ENCODE data around the gene RBM27. TPM values are rescaled to one million over a fixed set of nuclear protein-coding genes. Genes with fewer than 3 reads are reported as not detected.
A peak's percentile ranks its signal among the peaks of the same experiment; 100 is the strongest.

Gene RBM27
- total RNA-seq, 1 experiment from 2014 or later, result 22.5 TPM

- ChIA-PET CTCF (no interaction called here), POLR2A (no interaction called here)
- Histone ChIP-seq H3K9me3 (ENCODE audit: control insufficient read depth, insufficient read depth, low read depth, low read length) (no peaks in the 10 kb centered on the region), H3K27me3 (ENCODE audit: control insufficient read depth, insufficient read depth, low read length) (no peaks in the 10 kb centered on the region), H3K36me3 (ENCODE audit: control insufficient read depth, insufficient read depth, low read length) (no peaks in the 10 kb centered on the region; the same call in 1 of the 2 replicates), H3K4me3 (ENCODE audit: low read depth in 2 of 2, low read length in 2 of 2) (peak overlapping the region; percentile 65 to 71; a peak in 2 of 4 replicates), H3K27ac (ENCODE audit: low read length) (no peak overlapping the region), H3K4me1 (ENCODE audit: control insufficient read depth, insufficient read depth, low read length) (peaks cover 11% of the 10 kb centered on the region; the same call in 1 of the 2 replicates)
- in situ Hi-C loops (cut with HindIII; ENCODE audit: low pct_unique_long_range_greater_than_20kb, low sequenced_read_pairs) (no loop called here), intact Hi-C loops (cut with micrococcal nuclease; ENCODE audit: unreplicated experiment) (no loop called here)
- no TSS peak for BruUV-seq (replicated peaks)
- DNase-seq (ENCODE audit: low read depth, low spot score) (no peak), ATAC-seq (no peak)
- TF ChIP-seq REST (IDR thresholded peaks at IDR 0.05; ENCODE audit: insufficient read depth in 1 of 2, low read depth in 2 of 2, low read length in 1 of 2) (no peak), POLR2AphosphoS5 (IDR thresholded peaks at IDR 0.05; ENCODE audit: low read depth, low read length) (no peak), TCF7L2 (IDR thresholded peaks at IDR 0.05; ENCODE audit: low read depth, low read length) (no peak), CTCF (IDR thresholded peaks at IDR 0.05) (no peak), SIN3A (IDR thresholded peaks at IDR 0.05; ENCODE audit: borderline replicate concordance, insufficient read depth, low read depth, low read length) (no peak)
Observed at GRCh38 chr5:146205499-146206202, 2.2 kb downstream of the RBM27 start.

GRCh38 chr5:146206257-146206656, 2.9 kb downstream of the RBM27 start:
- intact Hi-C loops (cut with micrococcal nuclease; ENCODE audit: unreplicated experiment), result no loop called here
- H3K36me3 ChIP-seq (ENCODE audit: control insufficient read depth, insufficient read depth, low read length), result no peaks in the 10 kb centered on the region; the same call in 1 of the 2 replicates
- no peaks in the 10 kb centered on the region for H3K9me3 ChIP-seq (ENCODE audit: control insufficient read depth, insufficient read depth, low read depth, low read length)
- ATAC-seq, result no peak
- H3K4me3 ChIP-seq (ENCODE audit: low read depth in 2 of 2, low read length in 2 of 2), result no peak overlapping the region
- H3K27me3 ChIP-seq (ENCODE audit: control insufficient read depth, insufficient read depth, low read length), result no peaks in the 10 kb centered on the region
- no peak for TF ChIP-seq CTCF (IDR thresholded peaks at IDR 0.05)
- no peak overlapping the region for H3K27ac ChIP-seq (ENCODE audit: low read length)
- H3K4me1 ChIP-seq (ENCODE audit: control insufficient read depth, insufficient read depth, low read length), result peaks cover 11% of the 10 kb centered on the region; the same call in 1 of the 2 replicates
- no TSS peak for BruUV-seq (replicated peaks)
- POLR2A ChIA-PET, result no interaction called here
- no peak for DNase-seq (ENCODE audit: low read depth, low spot score)
- CTCF ChIA-PET, result interaction anchor here (0.6 kb wide), 1 partner anchor 966 kb away, joined by 4 read pairs; no protein-coding TSS in a partner anchor
- in situ Hi-C loops (cut with HindIII; ENCODE audit: low pct_unique_long_range_greater_than_20kb, low sequenced_read_pairs), result no loop called here

All from Panc1 (cell line).